Ammon's horn (tissue), 1 donor: ENCODE data around the gene TYW1B.
"Not testable (repeated sequence)": the region's sequence is repeated elsewhere in the genome, so short reads cannot be mapped to it uniquely, and the experiment has no call there.

Source experiments
- DNase-seq: peaks from one replicate; pipeline ENCODE4 v3.0.0-alpha.2; 2016; ENCODE audit warnings: low spot score

The TYW1B gene

DNA sequence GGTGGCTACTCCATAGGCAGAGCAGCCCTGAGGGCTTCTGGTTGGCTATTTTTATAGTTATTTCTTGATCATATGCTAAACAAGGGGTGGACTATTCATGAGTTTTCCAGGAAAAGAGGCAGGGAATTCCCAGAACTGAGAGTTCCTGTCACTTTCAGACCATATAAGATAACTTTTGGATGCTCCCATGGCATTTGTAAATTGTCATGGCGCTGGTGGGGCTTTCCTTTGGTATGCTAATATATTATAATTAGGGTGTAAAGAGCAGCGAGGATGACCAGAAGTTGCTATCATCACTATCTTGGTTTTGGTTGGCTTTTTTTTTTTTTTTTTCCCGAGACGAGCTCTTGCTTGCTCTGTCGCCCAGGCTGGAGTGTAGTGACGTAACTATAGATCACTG, 272.8 kb downstream of the TYW1B start:
- not testable (repeated sequence) for DNase-seq

DNA sequence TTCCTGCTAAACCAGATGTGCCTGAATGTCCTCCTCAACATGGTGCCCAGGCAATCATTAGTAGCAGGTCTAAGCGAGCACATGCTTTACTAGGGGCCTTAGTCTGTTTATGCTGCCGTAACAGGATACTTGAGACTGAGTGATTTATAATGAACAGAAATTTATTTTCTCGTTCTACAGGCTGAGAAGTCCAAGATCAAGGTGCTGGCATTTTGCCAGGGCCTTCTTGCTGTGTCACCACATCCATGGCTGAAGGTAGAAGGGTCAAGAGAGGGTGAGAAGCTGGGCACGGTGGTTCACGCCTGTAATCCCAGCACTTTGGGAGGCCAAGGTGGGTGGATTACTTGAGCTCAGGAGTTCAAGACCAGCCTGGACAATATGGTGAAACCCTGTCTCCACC, 273.6 kb downstream of the TYW1B start:
- not testable (repeated sequence) for DNase-seq

DNA sequence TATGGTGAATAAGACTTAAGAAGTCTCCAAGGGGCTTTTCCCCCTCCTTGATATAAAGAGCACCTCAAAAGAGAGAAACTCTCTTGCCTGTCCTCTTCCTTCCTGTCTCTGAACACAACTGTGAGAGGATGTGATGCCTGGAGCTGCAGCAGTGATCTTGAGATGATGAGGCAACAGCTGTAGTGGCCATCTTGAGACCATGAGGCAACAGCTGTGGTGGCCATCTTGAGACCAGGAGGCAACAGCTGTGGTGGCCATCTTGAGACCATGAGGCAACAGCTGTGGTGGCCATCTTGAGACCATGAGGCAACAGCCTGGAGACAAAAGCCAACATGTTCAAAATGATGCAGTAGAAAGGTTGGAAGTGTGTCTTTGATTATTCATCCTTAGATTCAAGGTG, 277.5 kb downstream of the TYW1B start:
- DNase-seq: not testable (repeated sequence)

DNA sequence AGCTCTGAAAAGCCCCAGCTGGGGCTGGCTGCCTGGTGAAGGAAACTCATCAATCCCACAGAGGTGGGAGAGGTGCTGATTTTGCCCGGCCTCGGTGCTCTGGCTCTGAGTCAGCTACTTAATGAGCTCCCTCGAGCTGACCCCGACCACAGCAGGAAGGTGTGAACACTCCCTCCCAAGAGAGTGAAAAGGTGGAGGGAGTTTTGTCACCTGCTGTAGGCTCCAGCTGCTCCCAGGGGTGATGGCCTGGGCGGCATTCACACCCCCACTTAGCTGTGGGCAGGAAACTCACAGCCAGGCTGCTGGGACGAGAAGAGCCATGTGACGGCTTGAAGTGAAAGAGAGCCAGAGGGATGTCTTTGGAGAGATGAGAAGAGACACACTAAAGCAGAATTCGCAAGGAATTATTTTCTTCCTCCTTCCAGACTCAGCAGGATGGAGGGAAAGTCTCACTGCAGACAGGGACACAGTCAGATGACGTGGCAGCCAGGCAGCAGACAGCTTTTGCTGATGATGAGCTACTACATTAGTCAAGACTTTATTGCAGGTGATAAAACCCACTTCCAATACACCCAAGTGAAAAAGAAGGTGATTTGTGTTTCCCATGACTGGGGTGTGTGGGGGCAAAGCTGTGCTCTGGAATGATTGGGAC, 281.3 kb downstream of the TYW1B start:
- not testable (repeated sequence) for DNase-seq

DNA sequence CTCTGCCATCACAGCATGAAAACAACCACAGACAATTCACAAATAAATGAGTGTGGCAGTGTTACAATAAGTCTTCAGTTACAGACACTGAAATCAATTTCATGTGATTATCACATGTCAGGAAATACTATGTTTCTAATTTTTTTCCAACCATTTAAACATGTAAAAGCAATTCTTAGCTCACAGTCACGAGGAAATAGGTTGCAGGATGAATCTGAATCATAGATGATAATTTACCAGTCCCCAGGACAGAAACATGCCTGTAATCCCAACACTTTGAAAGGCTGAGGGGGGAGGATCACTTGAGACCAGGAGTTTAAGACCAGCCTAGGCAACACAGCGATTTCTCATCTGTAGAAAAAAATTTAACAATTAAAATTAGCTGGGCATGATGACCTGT, 283.5 kb downstream of the TYW1B start:
- not testable (repeated sequence) for DNase-seq

DNA sequence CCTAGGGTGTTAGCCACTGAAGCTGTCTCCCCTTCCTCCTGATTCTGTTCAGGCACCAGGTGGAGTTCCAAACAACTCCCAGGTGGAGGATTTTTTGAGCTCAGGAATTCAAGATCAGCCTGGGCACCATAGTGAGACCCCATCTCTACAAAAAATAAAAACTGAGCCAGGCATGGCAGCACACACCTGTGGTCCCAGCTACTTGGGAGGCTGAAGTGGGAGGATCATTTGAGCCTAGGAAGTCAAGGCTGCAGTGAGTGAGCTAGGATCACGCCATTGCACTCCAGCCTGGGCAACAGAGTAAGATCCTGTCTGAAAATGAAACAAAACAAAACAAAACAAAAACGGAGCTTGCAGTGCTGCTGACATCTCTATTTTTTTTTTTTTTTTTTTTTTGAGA, 287.1 kb downstream of the TYW1B start:
- no peak for DNase-seq

DNA sequence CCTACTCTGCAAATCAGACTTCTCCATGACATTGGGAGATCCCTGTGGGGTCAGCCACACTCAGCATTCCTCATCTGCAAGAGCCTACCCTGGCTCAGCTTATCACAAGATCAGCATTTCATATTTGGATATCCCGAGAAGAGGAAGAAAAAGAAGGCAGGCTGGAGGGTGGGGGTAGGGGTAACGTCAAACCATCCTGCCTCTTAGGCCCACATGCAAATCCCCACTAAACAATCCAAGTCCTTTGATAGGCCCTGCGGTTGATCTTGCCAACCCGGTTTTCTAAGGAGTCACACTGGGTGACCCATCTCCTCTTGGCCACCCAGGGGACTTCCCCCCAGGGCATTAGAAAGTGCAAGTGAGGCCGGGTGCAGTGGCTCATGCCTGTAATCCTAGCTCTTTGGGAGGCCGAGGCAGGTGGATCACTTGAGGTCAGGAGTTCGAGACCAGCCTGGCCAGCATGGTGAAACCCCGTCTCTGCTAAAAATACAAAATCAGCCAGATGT, 287.8 kb downstream of the TYW1B start:
- DNase-seq: no peak

DNA sequence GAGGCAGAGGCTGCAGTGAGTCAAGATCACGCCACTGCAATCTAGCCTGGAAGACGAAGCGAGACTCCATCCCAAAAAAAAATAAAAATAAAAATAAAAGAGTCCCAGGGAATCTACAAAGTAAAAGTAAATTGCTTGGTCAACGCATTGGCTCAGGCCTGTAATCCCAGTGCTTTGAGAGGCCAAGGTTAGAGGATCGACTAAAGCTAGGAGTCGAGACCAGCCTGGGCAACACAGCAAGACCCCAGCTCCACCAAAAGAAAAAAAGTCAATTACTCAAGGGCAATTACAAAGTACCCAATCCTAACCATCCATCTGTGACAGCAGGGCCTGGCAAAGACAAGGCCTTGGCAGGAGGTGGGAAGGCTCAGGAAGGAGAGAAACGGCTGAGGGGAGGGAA, 288.3 kb downstream of the TYW1B start:
- no peak for DNase-seq

DNA sequence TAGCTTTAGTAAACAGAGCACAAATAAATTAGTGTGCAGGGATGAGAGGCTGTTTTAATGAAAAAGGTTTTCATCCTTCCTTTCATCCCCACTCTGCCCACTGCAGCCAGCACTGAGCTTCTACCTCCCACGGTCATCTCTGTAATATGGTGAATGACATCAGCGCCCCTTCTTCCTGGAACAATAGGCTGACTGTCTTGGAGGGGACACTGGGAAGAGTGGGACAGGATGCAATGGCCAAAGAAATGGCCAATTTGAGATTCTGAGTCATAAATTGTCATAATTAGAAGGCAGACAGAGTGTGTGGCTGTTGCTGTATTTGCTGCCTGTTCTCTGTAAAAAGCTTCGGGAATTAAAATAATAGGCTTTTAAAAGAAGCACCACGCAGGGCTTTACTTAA, 289.1 kb downstream of the TYW1B start:
- peak; percentile 35 for DNase-seq

DNA sequence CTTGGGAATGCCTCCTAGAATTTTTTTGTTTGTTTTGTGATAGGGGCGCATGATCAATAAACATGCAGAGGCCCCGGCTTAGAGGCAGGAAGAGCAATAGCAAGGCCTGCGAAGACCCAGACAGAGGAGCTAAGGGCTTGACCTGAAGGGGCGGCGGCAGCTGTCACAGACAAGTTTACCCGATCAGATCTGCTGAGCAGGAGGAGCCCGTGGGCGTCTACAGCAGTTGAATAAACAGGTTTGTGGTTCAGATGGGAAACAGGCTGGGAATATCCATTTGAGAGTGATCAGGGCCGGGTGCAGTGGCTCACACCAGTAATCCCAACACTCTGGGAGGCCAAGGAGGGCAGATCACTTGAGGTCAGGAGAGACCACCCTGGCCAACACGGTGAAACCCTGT, 289.9 kb downstream of the TYW1B start:
- no peak for DNase-seq

DNA sequence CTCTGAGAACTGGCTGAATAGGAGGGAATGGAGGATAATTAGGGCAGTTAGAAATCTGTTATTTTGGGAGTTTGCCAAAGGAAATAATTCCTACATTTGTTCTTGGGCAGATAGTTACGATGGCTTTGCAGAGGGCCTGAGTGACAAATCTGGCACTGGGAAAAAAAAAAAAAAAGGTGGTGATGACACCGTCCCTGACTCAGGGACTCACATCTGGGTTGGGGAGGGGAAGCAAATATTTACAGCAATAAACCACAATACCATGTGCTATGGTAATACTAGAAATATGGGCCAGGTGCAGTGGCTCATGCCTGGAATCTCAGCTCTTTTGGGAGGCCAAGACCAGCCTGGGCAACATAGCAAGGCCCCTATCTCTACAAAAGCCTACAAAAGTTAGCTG, 292.0 kb downstream of the TYW1B start:
- DNase-seq: not testable (repeated sequence)

DNA sequence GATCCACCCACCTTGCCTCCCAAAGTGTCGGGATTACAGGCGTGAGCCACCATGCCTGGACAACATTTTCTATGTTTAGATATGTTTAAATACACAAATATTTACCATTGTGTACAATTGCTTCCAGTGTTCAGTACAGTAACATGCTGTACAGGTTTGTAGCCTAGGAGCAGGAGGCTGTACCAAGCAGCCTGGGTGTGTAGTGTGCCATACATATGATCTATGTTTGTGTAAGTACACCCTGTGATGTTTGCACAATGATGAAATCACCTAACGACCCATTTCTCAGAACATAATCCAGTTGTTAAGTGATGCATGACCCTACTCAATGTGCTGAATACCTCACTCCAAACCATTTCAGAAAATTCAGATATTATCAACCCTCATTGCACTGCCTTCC, 297.0 kb downstream of the TYW1B start:
- not testable (repeated sequence) for DNase-seq
